ENCODE data around the gene INPP5E.

The INPP5E gene

GRCh38 chr9:136447173-136447778 is 7.6 kb upstream of the INPP5E start:
- no peak for DNase-seq (ENCODE audit: low spot score)

GRCh38 chr9:136445799-136446198 is 6.2 kb upstream of the INPP5E start:
- no peak for DNase-seq (ENCODE audit: low spot score)

GRCh38 chr9:136444102-136444501 is 4.5 kb upstream of the INPP5E start:
- no peak for DNase-seq (ENCODE audit: low spot score)

- no peak for DNase-seq (ENCODE audit: low spot score)
These were observed 4.0 kb upstream of the INPP5E start for GRCh38 chr9:136443687-136444086.

- no peak for DNase-seq (ENCODE audit: low spot score)
These were observed 3.4 kb upstream of the INPP5E start for GRCh38 chr9:136443087-136443486.

- DNase-seq (ENCODE audit: low spot score) = no peak
These were observed 2.6 kb upstream of the INPP5E start for GRCh38 chr9:136442265-136442664.

GRCh38 chr9:136441681-136442245 is 2.1 kb upstream of the INPP5E start:
- no peak for DNase-seq (ENCODE audit: low spot score)

- peak; percentile 26 for DNase-seq (ENCODE audit: low spot score)
These were observed 1.6 kb upstream of the INPP5E start for GRCh38 chr9:136441191-136441680.

- DNase-seq (ENCODE audit: low spot score) = peak; percentile 48
These were observed 831 bp downstream of the INPP5E start for GRCh38 chr9:136438548-136439480.

- no peak for DNase-seq (ENCODE audit: low spot score)
These were observed 1.7 kb downstream of the INPP5E start for GRCh38 chr9:136437839-136438547.

- peak; percentile 19 for DNase-seq (ENCODE audit: low spot score)
These were observed 2.2 kb downstream of the INPP5E start for GRCh38 chr9:136437430-136437829.

- DNase-seq (ENCODE audit: low spot score) = no peak
These were observed 3.5 kb downstream of the INPP5E start for GRCh38 chr9:136436055-136436634.

- DNase-seq (ENCODE audit: low spot score) = no peak
These were observed 5.0 kb downstream of the INPP5E start for GRCh38 chr9:136434580-136435169.

- DNase-seq (ENCODE audit: low spot score) = no peak
These were observed 5.6 kb downstream of the INPP5E start for GRCh38 chr9:136433849-136434579.

GRCh38 chr9:136433043-136433715 is 6.5 kb downstream of the INPP5E start:
- DNase-seq (ENCODE audit: low spot score) = no peak

- no peak for DNase-seq (ENCODE audit: low spot score)
These were observed 7.1 kb downstream of the INPP5E start for GRCh38 chr9:136432591-136432990.

GRCh38 chr9:136431782-136432350 is 7.8 kb downstream of the INPP5E start:
- no peak for DNase-seq (ENCODE audit: low spot score)

- DNase-seq (ENCODE audit: low spot score) = no peak
These were observed 8.9 kb downstream of the INPP5E start for GRCh38 chr9:136430588-136431234.
